GM12878 (cell line): ENCODE measurements around the gene LDLR.

Experiments used
- BRCA1 ChIP-seq: IDR thresholded peaks from 2 replicates; pipeline ENCODE4 v1.6.1; 2011; ENCODE audit warnings: low read depth, low read length, improper control_type of control experiment
- CHD2 ChIP-seq: IDR thresholded peaks from 2 replicates; pipeline ENCODE4 v1.6.1; 2011; ENCODE audit warnings: low read depth, low read length, improper control_type of control experiment, borderline replicate concordance
- CHD4 ChIP-seq: fragments of 200-600 bp; sonication (generic); IDR thresholded peaks from 2 replicates; pipeline ENCODE4 v1.6.1; 2016; ENCODE audit warnings: mild to moderate bottlenecking
- CTCF ChIP-seq, 3 experiments: IDR thresholded peaks in 2 of 3; conservative IDR thresholded peaks in 1 of 3; 2 replicates each; pipeline ENCODE4 v1.5.1; 2011; ENCODE audit warnings: low read depth in 3 of 3, low read length in 3 of 3, mild to moderate bottlenecking in 3 of 3, control low read depth in 2 of 3, moderate library complexity in 2 of 3, inconsistent platforms in 1 of 3, mixed read lengths in 1 of 3; ENCODE audit not compliant: control insufficient read depth in 2 of 3, insufficient read depth in 1 of 3; ENCODE audit errors: extremely low read depth in 1 of 3
- EZH2 ChIP-seq: IDR thresholded peaks from 2 replicates; pipeline ENCODE4 v1.6.1; 2012; ENCODE audit warnings: low read depth, mild to moderate bottlenecking, control low read depth, inconsistent platforms, low read length, borderline replicate concordance; ENCODE audit not compliant: control insufficient read depth
- JUND ChIP-seq: IDR thresholded peaks from 2 replicates; pipeline ENCODE4 v1.6.1; 2012; ENCODE audit warnings: low read depth, mild to moderate bottlenecking, low read length, improper control_type of control experiment, moderate library complexity
- KDM1A ChIP-seq: fragments of 200-600 bp; sonication (generic); IDR thresholded peaks from 2 replicates; pipeline ENCODE4 v1.6.1; 2016; ENCODE audit warnings: borderline replicate concordance
- NFIC ChIP-seq: IDR thresholded peaks from 2 replicates; pipeline ENCODE4 v1.6.1; 2012; ENCODE audit warnings: low read depth, mild to moderate bottlenecking, inconsistent platforms, low read length, moderate library complexity
- PBX3 ChIP-seq: IDR thresholded peaks from 2 replicates; pipeline ENCODE4 v1.6.1; 2011; ENCODE audit warnings: mild to moderate bottlenecking, low read depth, low read length, moderate library complexity; ENCODE audit not compliant: insufficient replicate concordance
- POLR2A ChIP-seq: IDR thresholded peaks from 2 replicates; pipeline ENCODE4 v1.6.1; 2011; ENCODE audit warnings: low read depth, mild to moderate bottlenecking, low read length
- TF ChIP-seq, protein P1 (sequence below): fragments of 450-650 bp; formaldehyde crosslinking; IDR thresholded peaks from 2 replicates; pipeline ENCODE4 v1.4.0; 2022; ENCODE audit warnings: mild to moderate bottlenecking, moderate library complexity
- TF ChIP-seq, protein P2 (sequence below): fragments of 450-650 bp; IDR thresholded peaks from 2 replicates; pipeline ENCODE4 v1.6.1; 2014; ENCODE audit warnings: mild to moderate bottlenecking

DNA sequence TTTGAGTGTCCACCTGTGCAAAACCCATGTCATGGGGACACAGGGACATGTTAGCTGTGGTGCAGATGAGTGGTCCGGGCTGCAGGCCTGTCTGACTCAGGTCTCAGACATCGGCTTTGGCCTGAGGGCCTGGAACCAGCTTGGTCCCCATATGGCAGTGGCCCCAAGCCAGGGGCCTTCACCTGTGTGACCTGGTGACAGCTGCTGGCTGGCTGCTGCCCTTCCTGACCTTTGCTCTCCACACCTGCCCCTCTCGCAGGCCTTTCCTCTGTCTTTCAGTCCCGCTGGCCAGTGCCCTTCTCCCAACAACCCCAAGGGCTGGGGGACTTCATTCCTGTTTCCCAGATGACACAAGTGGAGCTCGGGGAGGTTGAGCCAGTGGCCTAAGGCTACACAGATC, 22.9 kb upstream of the LDLR start:
- TF ChIP-seq KDM1A (no peak), JUND (no peak), BRCA1 (no peak), POLR2A (no peak), CTCF (IDR thresholded peaks at IDR 0.05 in 2 of 3, conservative IDR thresholded peaks at IDR 0.05 in 1 of 3; ENCODE audit: control insufficient read depth in 2 of 3, extremely low read depth in 1 of 3, insufficient read depth in 1 of 3, low read depth in 3 of 3, low read length in 3 of 3) (no peak), CHD2 (no peak), CHD4 (no peak), EZH2 (no peak), NFIC (no peak), PBX3 (no peak)
- TF ChIP-seq, protein P1, sequence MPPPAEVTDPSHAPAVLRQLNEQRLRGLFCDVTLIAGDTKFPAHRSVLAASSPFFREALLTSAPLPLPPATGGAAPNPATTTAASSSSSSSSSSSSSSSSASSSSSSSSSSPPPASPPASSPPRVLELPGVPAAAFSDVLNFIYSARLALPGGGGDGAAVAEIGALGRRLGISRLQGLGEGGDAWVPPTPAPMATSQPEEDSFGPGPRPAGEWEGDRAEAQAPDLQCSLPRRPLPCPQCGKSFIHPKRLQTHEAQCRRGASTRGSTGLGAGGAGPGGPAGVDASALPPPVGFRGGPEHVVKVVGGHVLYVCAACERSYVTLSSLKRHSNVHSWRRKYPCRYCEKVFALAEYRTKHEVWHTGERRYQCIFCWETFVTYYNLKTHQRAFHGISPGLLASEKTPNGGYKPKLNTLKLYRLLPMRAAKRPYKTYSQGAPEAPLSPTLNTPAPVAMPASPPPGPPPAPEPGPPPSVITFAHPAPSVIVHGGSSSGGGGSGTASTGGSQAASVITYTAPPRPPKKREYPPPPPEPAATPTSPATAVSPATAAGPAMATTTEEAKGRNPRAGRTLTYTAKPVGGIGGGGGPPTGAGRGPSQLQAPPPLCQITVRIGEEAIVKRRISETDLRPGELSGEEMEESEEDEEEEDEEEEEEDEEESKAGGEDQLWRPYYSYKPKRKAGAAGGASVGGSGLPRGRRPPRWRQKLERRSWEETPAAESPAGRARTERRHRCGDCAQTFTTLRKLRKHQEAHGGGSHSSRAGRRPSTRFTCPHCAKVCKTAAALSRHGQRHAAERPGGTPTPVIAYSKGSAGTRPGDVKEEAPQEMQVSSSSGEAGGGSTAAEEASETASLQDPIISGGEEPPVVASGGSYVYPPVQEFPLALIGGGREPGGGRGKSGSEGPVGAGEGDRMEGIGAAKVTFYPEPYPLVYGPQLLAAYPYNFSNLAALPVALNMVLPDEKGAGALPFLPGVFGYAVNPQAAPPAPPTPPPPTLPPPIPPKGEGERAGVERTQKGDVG (CRISPR knock-in tag), result no peak
- TF ChIP-seq, protein P2, sequence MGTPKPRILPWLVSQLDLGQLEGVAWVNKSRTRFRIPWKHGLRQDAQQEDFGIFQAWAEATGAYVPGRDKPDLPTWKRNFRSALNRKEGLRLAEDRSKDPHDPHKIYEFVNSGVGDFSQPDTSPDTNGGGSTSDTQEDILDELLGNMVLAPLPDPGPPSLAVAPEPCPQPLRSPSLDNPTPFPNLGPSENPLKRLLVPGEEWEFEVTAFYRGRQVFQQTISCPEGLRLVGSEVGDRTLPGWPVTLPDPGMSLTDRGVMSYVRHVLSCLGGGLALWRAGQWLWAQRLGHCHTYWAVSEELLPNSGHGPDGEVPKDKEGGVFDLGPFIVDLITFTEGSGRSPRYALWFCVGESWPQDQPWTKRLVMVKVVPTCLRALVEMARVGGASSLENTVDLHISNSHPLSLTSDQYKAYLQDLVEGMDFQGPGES, result no peak
